HCT116 (cell line): ENCODE data around the gene RBP4.

Experiments
- CEBPB ChIP-seq: IDR thresholded peaks from 2 replicates; pipeline ENCODE4 v1.6.1; 2012; ENCODE audit warnings: low read depth
- CTCF ChIP-seq, 3 experiments: fragments of 200-600 bp in 1 of 3; sonication (generic) in 1 of 3; IDR thresholded peaks in 2 of 3; conservative IDR thresholded peaks in 1 of 3; 2 replicates each; pipeline ENCODE4 v1.5.1; 2012 to 2017; ENCODE audit warnings: low read depth in 2 of 3, low read length in 2 of 3, antibody characterized with exemption in 1 of 3, borderline replicate concordance in 1 of 3, control low read depth in 1 of 3, mild to moderate bottlenecking in 1 of 3, mixed read lengths in 1 of 3, mixed run types in 1 of 3, moderate library complexity in 1 of 3; ENCODE audit not compliant: insufficient read depth in 1 of 3
- EZH2 ChIP-seq: fragments of 200-600 bp; sonication (generic); IDR thresholded peaks from 2 replicates; pipeline ENCODE4 v1.6.1; 2017; ENCODE audit warnings: antibody characterized with exemption, mixed run types
- EZH2phosphoT487 ChIP-seq: fragments of 200-600 bp; IDR thresholded peaks from 2 replicates; pipeline ENCODE4 v1.6.1; 2018; ENCODE audit warnings: antibody characterized with exemption, borderline replicate concordance
- POLR2AphosphoS5 ChIP-seq: IDR thresholded peaks from 2 replicates; pipeline ENCODE4 v1.6.1; 2011; ENCODE audit warnings: mild to moderate bottlenecking, low read depth, low read length, moderate library complexity
- RAD21 ChIP-seq: IDR thresholded peaks from 2 replicates; pipeline ENCODE4 v1.6.1; 2012; ENCODE audit warnings: low read depth, mild to moderate bottlenecking
- REST ChIP-seq: IDR thresholded peaks from 2 replicates; pipeline ENCODE4 v1.6.1; 2012; ENCODE audit warnings: low read depth

DNA sequence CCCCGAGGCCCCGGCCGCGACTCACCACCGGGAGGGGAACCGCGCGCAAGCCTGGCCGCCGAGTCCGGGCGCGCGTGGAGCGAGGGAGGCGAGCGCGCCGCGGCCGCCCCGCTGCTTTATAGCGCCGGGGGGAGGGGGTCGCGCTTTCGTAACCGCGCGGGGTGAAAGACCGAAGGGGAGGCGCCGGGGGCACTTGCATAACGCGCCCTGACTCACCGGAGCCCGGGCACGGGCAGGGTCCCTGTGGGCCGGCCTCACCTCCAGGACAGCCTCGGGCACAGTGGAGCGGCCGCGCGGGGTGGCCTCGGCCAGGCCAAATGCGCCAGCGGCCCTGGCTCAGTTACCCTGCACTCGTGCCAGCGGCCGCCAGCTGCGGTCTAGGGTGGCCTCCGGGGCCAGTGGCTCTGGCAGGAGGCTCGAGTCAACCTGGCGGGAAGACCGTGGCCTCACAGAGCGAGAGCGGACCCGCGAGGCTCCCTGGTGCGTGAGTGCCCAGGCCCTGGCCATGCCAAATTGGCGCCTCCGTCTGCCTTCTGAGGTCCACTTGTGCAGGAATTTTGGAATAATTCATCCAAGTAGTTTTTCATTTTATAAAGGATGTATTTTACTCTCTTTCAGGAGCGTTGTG, at the start of gene RBP4:
- no peak for TF ChIP-seq CTCF (IDR thresholded peaks at IDR 0.05 in 2 of 3, conservative IDR thresholded peaks at IDR 0.05 in 1 of 3; ENCODE audit: borderline replicate concordance in 1 of 3, insufficient read depth in 1 of 3, low read depth in 2 of 3, low read length in 2 of 3)
- no peak for TF ChIP-seq EZH2phosphoT487
- no peak for TF ChIP-seq CEBPB
- TF ChIP-seq REST, result no peak
- TF ChIP-seq EZH2, result no peak
- no peak for TF ChIP-seq RAD21
- no peak for TF ChIP-seq POLR2AphosphoS5
